Measurements from ENCODE around the gene TRIB2.

Gene TRIB2

DNA sequence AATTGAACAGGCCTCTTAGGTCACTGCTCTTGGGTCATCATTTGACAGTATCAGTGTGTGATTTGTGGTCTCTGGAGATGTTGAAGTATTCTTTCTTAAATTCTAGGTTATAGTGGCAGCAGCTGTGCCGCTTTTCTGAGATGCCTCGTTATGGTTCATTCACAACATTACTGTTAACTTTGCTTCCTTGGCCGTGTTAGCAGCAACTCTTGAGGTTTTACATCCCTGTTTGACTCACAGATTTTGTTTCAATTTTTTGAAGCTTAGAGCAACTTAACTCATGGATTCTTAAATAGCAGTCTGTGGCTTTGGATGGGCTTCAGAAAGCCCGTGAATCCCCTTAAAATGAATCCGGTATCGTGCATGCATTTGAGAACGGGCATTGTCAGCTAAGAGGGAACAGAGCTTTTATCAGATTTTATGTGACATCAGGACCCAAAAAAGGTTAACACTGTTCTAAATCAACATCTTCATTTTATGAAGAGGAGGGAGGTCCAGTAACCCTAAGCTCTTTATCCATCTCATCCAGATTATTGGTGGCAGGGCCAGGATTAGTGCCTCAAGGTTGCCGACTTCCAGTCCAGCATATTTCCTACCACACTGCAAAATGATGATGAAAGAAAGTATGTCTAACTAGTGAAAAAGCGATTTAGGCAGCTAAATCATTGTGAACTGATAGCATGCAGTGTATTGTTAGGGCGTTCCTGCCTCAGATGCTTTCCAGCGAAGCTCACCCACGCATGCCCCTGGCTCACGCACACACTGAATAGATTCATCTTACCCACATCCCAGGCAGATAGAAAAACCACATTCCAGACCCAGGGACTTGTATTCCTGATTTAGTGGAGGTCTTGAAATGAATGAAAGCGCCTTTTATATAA, 5.1 kb downstream of the TRIB2 start:
- peaks cover 51% of the 10 kb centered on the region for H3K36me3 ChIP-seq (ENCODE audit: control insufficient read depth, insufficient read depth, low read length)
- H3K4me1 ChIP-seq (ENCODE audit: control insufficient read depth, insufficient read depth, low read length, poor library complexity, severe bottlenecking), result peaks cover 16% of the 10 kb centered on the region
- H3K9me3 ChIP-seq (ENCODE audit: control insufficient read depth, low read length), result no peaks in the 10 kb centered on the region
- H3K27ac ChIP-seq (ENCODE audit: low read depth, low read length, severe bottlenecking), result no peak overlapping the region
- 89 to 92% methylated on average over 4 to 10 of the region's 14 CpGs for WGBS, 2 experiments (ENCODE audit: insufficient coverage in 2 of 2)
- peak overlapping the region; percentile 89 for H3K4me3 ChIP-seq (ENCODE audit: extremely low read depth, insufficient read depth, low read length, poor library complexity, severe bottlenecking)

DNA sequence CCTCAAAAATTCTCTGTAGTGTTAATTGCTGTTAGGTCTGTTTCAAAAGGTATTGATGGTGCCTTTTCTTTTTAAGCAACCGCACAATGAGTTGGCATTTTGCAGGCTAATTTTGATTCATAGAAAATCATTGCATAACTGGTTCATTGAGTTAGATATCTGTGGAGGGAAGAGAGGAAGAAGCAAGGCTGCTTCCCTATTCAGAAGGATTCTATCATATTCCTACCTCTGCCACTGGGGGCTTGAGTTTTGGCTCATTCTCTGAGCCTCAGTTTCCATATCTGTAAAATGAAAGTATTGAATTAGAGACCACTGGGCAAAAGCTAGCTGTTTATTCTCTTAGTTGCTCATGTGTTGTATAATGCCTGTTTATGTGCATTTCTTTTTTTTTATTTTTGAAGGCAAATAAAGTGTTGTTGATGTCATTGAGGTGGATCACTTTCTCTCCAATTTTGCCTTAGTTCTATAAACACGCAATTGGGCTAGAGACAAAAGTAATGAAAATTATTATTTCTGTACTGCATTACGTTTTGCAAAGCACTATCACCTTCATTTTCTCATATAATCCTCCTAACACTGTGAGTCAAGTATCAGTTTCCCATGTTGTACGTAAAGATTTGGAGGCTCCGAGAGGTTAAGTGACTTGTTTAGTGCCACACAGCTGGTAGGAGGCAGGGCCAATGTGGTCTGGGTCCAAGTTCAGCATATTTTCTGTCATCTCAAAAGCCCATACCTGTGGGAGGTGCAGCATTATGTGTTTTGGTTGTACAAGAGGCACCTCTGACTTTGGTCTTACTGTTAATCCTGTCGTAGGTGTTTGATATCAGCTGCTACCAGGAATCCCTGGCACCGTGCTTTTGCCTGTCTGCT, 5.9 kb downstream of the TRIB2 start:
- Histone ChIP-seq H3K4me1 (ENCODE audit: control insufficient read depth, insufficient read depth, low read length, poor library complexity, severe bottlenecking) (peaks cover 16% of the 10 kb centered on the region), H3K9me3 (ENCODE audit: control insufficient read depth, low read length) (no peaks in the 10 kb centered on the region), H3K36me3 (ENCODE audit: control insufficient read depth, insufficient read depth, low read length) (peaks cover 60% of the 10 kb centered on the region), H3K27ac (ENCODE audit: low read depth, low read length, severe bottlenecking) (no peak overlapping the region), H3K4me3 (ENCODE audit: extremely low read depth, insufficient read depth, low read length, poor library complexity, severe bottlenecking) (no peak overlapping the region)
- WGBS, 2 experiments (ENCODE audit: insufficient coverage in 2 of 2), result 77 to 100% methylated on average over 3 to 4 of the region's 7 CpGs

DNA sequence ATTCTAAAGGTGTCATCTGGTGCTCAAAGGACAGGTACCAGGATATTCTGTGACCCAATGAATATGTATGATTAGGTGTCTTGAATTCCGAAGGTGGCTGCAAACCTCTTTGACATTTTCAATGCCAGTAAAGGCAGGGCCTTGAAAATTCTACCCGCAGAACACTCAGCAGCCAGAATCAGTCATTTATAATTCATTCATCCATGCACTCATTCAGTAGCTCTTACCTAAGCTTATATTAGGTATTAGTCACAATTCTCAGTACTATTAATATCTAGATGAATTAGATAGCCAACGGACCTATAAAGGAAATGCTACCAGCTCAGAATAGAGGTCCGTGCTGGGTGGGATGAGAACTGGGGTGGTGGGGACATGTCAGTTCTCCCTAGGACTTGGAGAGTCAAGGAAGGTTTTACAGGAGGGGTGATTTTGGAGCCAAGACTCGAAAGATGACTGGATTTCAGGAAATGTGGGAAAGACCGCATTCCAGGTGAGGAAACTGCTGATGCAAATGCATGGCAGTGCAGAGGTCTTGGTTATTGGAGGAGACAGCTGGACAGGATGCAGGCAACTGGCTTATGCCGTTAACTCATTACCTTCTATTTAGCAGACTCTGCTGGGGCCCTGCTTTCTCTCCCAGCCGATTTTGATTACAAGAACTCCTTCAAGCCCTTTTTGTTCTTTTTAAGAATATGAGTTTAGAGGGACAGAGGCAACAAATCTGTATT, 7.2 kb downstream of the TRIB2 start:
- Histone ChIP-seq H3K4me3 (ENCODE audit: extremely low read depth, insufficient read depth, low read length, poor library complexity, severe bottlenecking) (no peak overlapping the region), H3K4me1 (ENCODE audit: control insufficient read depth, insufficient read depth, low read length, poor library complexity, severe bottlenecking) (peaks cover 16% of the 10 kb centered on the region), H3K36me3 (ENCODE audit: control insufficient read depth, insufficient read depth, low read length) (peaks cover 72% of the 10 kb centered on the region), H3K27ac (ENCODE audit: low read depth, low read length, severe bottlenecking) (no peak overlapping the region), H3K9me3 (ENCODE audit: control insufficient read depth, low read length) (no peaks in the 10 kb centered on the region)
- WGBS, 2 experiments (ENCODE audit: insufficient coverage in 2 of 2), result 93 to 100% methylated on average over 1 to 3 of the region's 8 CpGs

DNA sequence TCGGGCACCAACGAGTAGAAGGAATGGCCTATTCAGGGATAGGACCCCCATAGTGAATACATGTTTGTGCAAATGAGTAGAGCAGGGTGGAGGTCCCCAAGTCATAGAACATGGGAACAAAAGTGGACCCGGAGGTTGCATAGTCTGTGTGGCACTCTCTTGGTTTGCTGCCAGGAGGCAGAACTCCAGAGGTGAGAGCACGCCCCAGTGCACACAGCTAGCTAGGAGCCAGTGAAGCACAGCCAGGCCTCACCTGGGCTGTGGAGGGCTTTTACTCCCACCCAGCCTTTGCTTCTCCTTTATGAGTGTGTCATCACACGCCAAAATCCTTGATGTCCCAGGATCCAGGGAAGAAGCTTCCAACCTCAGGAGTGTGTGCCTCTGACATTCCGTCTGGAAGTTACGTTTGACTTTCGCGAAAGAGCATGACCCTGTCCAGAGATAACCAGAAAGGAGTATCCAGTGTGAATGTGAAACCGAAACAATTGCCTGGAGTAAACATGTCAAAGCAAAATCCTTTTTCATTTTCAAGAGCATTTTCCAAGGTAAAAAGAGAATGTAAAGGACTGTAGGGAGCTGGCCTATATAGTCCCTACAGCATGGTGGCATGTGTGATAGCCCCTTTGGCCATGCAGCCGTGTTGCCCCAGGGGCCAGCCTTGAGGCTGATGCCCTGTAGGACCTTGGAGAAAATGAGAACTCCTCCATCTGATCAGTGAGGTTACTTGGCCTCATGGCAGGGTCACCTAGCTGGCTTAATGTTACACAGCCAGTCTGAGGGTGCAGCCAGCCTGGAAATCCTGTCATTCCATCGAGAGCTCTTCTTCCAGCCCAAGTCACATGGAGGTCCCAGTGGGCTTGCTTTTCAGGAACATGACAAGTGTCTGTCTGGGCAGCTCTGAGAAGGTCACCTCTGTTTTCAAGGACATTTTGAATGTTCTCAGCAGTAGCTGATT, 8.8 kb downstream of the TRIB2 start:
- peaks cover 88% of the 10 kb centered on the region for H3K36me3 ChIP-seq (ENCODE audit: control insufficient read depth, insufficient read depth, low read length)
- 89 to 98% methylated on average over 11 of the region's 12 CpGs for WGBS, 2 experiments (ENCODE audit: insufficient coverage in 2 of 2)
- no peak overlapping the region for H3K27ac ChIP-seq (ENCODE audit: low read depth, low read length, severe bottlenecking)

DNA sequence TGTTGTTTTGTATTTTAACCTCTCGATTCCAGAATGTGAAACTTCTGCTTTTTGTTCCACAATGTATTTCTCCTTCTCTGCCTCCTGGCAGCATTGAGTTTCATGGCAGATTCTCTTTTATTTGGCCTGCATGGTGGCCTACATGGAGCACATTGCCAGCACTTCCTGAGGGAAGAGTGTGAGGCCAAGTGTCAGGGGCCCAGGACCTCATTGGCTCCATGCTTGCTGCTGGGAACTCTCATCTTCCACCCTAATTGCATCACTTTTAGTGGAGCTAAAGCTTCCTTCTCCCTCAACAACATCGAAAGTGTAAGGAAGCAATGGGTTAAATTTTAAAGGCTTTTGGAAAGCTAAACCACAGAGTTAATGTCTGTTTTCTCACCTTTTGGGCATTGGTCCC, 9.5 kb downstream of the TRIB2 start:
- H3K36me3 ChIP-seq (ENCODE audit: control insufficient read depth, insufficient read depth, low read length), result peaks cover 96% of the 10 kb centered on the region
- 100% methylated on average over 1 of the region's 2 CpGs; no CpG with 5 or more reads in 1 of the 2 experiments for WGBS, 2 experiments (ENCODE audit: insufficient coverage in 2 of 2)

More for the DNA sequence above, 8.8 kb downstream of the TRIB2 start:
- H3K4me3 ChIP-seq (ENCODE audit: extremely low read depth, insufficient read depth, low read length, poor library complexity, severe bottlenecking), result no peak overlapping the region
- H3K4me1 ChIP-seq (ENCODE audit: control insufficient read depth, insufficient read depth, low read length, poor library complexity, severe bottlenecking), result peaks cover 16% of the 10 kb centered on the region
- no peaks in the 10 kb centered on the region for H3K9me3 ChIP-seq (ENCODE audit: control insufficient read depth, low read length)

DNA sequence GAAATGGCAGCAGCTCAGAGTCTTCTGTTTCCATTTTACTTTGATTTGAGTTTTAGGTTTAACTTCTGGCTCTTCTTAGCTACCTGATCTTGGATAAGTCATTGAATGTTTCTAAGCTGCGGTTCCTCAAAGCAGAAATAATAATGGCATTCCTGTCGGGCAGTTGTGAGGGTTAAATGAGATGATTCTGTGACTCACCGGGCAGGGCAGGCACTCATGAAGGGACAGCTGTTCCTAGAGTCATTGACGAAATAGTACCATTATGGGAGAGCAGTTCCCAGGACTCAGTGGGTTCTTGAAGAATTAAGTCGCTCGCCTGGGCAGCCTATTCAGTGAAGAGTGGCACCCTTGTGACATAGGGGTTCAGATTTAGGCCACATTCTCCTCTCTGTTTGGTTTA, 10.3 kb downstream of the TRIB2 start:
- H3K36me3 ChIP-seq (ENCODE audit: control insufficient read depth, insufficient read depth, low read length), result peaks cover 100% of the 10 kb centered on the region

More for the DNA sequence above, 9.5 kb downstream of the TRIB2 start:
- Histone ChIP-seq H3K4me3 (ENCODE audit: extremely low read depth, insufficient read depth, low read length, poor library complexity, severe bottlenecking) (no peak overlapping the region), H3K9me3 (ENCODE audit: control insufficient read depth, low read length) (no peaks in the 10 kb centered on the region), H3K27ac (ENCODE audit: low read depth, low read length, severe bottlenecking) (no peak overlapping the region), H3K4me1 (ENCODE audit: control insufficient read depth, insufficient read depth, low read length, poor library complexity, severe bottlenecking) (peaks cover 12% of the 10 kb centered on the region)

DNA sequence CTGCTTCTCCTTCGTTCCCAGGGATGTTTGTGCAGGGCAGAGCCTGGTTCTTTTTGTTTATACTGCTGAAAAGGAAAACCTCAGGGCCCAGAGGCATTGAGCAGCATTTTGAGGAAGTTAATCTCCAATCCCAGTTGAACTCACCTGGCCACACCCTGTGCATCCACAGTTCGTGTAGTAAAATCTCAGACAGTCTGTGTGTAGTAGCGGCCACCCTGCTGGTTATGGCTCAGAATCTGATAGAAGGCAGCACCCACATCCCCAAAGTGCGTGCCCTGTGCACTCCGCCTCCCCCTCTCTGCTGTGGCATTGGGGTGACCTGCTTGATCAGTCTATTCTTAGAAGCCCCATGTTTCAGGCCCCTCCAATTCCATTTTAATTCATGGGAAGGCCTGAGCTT, 10.9 kb downstream of the TRIB2 start:
- H3K4me1 ChIP-seq (ENCODE audit: control insufficient read depth, insufficient read depth, low read length, poor library complexity, severe bottlenecking), result peaks cover 3% of the 10 kb centered on the region
- H3K4me3 ChIP-seq (ENCODE audit: extremely low read depth, insufficient read depth, low read length, poor library complexity, severe bottlenecking), result no peak overlapping the region
- H3K36me3 ChIP-seq (ENCODE audit: control insufficient read depth, insufficient read depth, low read length), result peaks cover 100% of the 10 kb centered on the region
- WGBS, 2 experiments (ENCODE audit: insufficient coverage in 2 of 2), result 97 to 100% methylated on average over 5 of the region's 5 CpGs
- H3K9me3 ChIP-seq (ENCODE audit: control insufficient read depth, low read length), result no peaks in the 10 kb centered on the region
- no peak overlapping the region for H3K27ac ChIP-seq (ENCODE audit: low read depth, low read length, severe bottlenecking)

More for the DNA sequence above, 10.3 kb downstream of the TRIB2 start:
- Histone ChIP-seq H3K27ac (ENCODE audit: low read depth, low read length, severe bottlenecking) (no peak overlapping the region), H3K9me3 (ENCODE audit: control insufficient read depth, low read length) (no peaks in the 10 kb centered on the region), H3K4me3 (ENCODE audit: extremely low read depth, insufficient read depth, low read length, poor library complexity, severe bottlenecking) (no peak overlapping the region), H3K4me1 (ENCODE audit: control insufficient read depth, insufficient read depth, low read length, poor library complexity, severe bottlenecking) (peaks cover 4% of the 10 kb centered on the region)
- 96 to 100% methylated on average over 4 to 6 of the region's 6 CpGs for WGBS, 2 experiments (ENCODE audit: insufficient coverage in 2 of 2)

DNA sequence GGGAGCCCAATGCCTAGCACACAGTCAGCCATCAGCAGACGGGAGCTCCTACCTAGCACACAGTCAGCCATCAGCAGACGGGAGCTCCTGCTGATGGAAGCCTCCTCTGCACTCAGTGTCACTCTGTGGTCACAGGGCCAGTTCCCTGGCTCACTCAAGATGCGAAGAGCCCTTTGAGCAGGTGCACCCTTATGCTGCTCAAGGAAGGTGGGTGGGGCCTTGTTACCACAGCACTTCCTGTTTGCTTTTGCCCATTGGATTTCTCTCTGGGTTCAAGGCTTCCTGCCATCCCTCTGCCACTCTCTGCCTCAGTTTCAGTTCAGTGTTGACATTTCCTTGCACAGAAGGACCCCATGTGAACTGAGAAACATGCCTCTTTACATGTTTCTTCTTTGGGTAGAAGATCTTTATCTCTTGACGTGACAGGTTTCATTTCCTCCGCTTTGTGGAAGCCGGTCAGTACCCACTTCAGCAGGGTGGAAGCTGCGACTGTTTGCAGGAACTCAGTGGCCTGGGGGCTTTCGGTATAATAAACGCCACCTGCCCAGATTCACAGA, 11.6 kb downstream of the TRIB2 start:
- Histone ChIP-seq H3K36me3 (ENCODE audit: control insufficient read depth, insufficient read depth, low read length) (peaks cover 100% of the 10 kb centered on the region), H3K4me1 (ENCODE audit: control insufficient read depth, insufficient read depth, low read length, poor library complexity, severe bottlenecking) (peaks cover 3% of the 10 kb centered on the region), H3K27ac (ENCODE audit: low read depth, low read length, severe bottlenecking) (no peak overlapping the region), H3K9me3 (ENCODE audit: control insufficient read depth, low read length) (no peaks in the 10 kb centered on the region), H3K4me3 (ENCODE audit: extremely low read depth, insufficient read depth, low read length, poor library complexity, severe bottlenecking) (no peak overlapping the region)
- WGBS, 2 experiments (ENCODE audit: insufficient coverage in 2 of 2), result 95 to 98% methylated on average over 9 of the region's 9 CpGs

DNA sequence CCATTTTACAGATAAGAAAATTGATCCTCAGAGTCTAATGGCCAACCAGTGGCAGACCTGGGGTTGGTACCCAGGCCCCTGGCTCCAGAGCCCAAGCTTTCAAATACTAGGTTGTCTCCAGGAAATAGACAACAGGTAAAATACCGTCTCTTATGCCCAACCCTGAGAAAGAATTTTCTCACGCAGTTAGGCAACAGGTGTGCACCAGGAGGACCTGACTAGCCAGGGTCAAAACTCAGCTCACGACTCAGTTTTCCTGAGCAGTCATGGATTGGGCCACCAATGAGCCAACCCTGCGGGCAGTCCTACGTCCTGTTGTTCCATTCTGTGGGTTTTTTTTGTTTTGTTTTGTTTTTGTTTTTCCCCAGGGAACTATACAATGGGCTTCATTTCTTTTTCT, 13.5 kb downstream of the TRIB2 start:
- Histone ChIP-seq H3K4me1 (ENCODE audit: control insufficient read depth, insufficient read depth, low read length, poor library complexity, severe bottlenecking) (peaks cover 3% of the 10 kb centered on the region), H3K36me3 (ENCODE audit: control insufficient read depth, insufficient read depth, low read length) (peaks cover 95% of the 10 kb centered on the region), H3K27ac (ENCODE audit: low read depth, low read length, severe bottlenecking) (no peak overlapping the region), H3K4me3 (ENCODE audit: extremely low read depth, insufficient read depth, low read length, poor library complexity, severe bottlenecking) (no peak overlapping the region), H3K9me3 (ENCODE audit: control insufficient read depth, low read length) (no peaks in the 10 kb centered on the region)
- WGBS, 2 experiments (ENCODE audit: insufficient coverage in 2 of 2), result 95 to 98% methylated on average over 3 of the region's 5 CpGs

Data from mesodermal cell (in vitro differentiated cells).